Measurements from ENCODE around the gene C2orf76. TPM values are rescaled to one million over a fixed set of nuclear protein-coding genes. Genes with fewer than 3 reads are reported as not detected.
A peak's percentile ranks its signal among the peaks of the same experiment; 100 is the strongest.

Gene C2orf76
- total RNA-seq, 2 experiments from 2014 or later: 15.4 to 17.7 TPM

DNA sequence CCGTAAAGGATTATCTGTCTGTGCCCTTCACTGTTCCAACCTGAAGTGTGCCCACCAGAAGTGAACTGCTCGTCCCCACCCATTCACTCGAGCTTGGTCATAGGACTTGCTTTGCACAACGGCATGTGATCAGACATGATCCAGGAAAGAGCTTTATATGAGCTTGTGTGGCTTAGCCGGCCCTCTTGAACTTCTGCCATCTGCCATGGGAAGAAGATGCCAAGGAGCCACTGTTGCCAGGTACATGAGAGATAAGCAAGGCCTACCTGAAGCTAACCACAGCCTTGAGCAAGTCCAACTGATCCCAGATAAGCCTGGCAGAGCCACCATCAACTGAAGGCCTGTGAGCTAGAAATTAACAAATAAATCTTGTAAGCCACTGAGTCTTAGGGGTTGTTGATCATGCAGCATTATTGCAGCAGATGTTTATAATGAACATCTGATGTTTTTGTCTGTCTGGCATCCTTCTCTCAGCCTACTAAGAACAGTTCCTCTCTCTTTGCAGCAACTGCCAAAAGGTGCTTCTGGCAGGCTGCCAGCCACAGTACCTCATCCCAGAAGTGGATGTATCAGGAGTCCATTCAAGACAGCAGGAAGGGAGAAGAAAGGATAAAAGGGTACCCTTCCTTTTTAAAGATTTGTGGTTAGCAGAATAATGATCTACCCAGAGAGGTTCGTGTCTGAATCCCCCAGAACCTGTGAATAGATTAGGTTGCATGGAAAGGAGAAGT, 16.9 kb upstream of the C2orf76 start:
- Histone ChIP-seq H3K27ac (ENCODE audit: low read depth, low read length, poor library complexity, severe bottlenecking) (peak overlapping the region; percentile 27), H3K9me2 (ENCODE audit: insufficient read depth, low read length) (no peaks in the 10 kb centered on the region), H3K4me1 (ENCODE audit: insufficient read depth, low read length, poor library complexity, severe bottlenecking) (peaks cover 35% of the 10 kb centered on the region), H3K4me3 (ENCODE audit: low read depth, low read length, poor library complexity, severe bottlenecking) (no peak overlapping the region), H3K4me2 (ENCODE audit: low read length) (peak overlapping the region; percentile 35), H3K36me3 (ENCODE audit: insufficient read depth, low read length) (no peaks in the 10 kb centered on the region; the same call in 1 of the 2 replicates), H4K20me1 (ENCODE audit: insufficient read depth, low read length) (no peaks in the 10 kb centered on the region), H2AFZ (ENCODE audit: low read length) (peak overlapping the region; percentile 13; the same call in 1 of the 2 replicates), H3K79me2 (ENCODE audit: insufficient read depth, low read depth, low read length) (no peaks in the 10 kb centered on the region), H3K9me3 (ENCODE audit: low read length) (no peaks in the 10 kb centered on the region)
- TF ChIP-seq, protein P1, sequence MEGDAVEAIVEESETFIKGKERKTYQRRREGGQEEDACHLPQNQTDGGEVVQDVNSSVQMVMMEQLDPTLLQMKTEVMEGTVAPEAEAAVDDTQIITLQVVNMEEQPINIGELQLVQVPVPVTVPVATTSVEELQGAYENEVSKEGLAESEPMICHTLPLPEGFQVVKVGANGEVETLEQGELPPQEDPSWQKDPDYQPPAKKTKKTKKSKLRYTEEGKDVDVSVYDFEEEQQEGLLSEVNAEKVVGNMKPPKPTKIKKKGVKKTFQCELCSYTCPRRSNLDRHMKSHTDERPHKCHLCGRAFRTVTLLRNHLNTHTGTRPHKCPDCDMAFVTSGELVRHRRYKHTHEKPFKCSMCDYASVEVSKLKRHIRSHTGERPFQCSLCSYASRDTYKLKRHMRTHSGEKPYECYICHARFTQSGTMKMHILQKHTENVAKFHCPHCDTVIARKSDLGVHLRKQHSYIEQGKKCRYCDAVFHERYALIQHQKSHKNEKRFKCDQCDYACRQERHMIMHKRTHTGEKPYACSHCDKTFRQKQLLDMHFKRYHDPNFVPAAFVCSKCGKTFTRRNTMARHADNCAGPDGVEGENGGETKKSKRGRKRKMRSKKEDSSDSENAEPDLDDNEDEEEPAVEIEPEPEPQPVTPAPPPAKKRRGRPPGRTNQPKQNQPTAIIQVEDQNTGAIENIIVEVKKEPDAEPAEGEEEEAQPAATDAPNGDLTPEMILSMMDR (conservative IDR thresholded peaks at IDR 0.05; ENCODE audit: low read length): no peak
- TF ChIP-seq EZH2phosphoT487 (IDR thresholded peaks at IDR 0.05; ENCODE audit: borderline replicate concordance, low read depth, low read length): no peak
- DNase-seq (ENCODE audit: low spot score): peak; percentile 56
- POLR2A ChIA-PET: interaction anchor here (0.7 to 1.3 kb wide), 6 partner anchors 9 to 295 kb away, joined by 3 to 4 read pairs (median 3); partner anchors contain the start of gene TMEM177
- intact Hi-C loops (cut with micrococcal nuclease; ENCODE audit: unreplicated experiment): no loop called here
- no TSS peak for BruUV-seq (replicated peaks)
- CTCF ChIA-PET (ENCODE audit: unreplicated experiment): interaction anchor here (0.6 kb wide), 1 partner anchor 80 kb away, joined by 4 read pairs; no protein-coding TSS in a partner anchor

DNA sequence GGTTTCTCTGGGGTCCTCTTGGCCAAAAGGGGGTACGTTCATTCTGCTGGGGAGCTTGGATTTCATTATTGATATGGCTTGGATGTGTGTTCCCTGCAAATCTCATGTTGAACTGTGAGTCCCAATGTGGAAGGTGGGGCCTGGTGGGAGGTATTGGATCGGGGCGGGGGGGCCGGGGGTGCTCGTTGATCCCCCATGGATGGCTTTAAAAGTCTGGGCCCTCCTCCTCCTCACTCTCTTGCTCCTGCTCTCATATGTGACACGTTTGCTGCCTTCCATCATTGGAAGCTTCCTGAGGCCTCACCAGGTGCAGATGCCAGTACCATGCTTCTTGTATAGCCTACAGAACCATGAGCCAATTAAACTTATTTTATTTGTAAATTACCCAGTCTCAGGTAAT, 11.9 kb upstream of the C2orf76 start:
- POLR2A ChIA-PET: interaction anchor here (0.6 to 1.8 kb wide), 4 partner anchors 8 to 34 kb away, joined by 4 read pairs; no protein-coding TSS in a partner anchor
- Histone ChIP-seq H3K27ac (ENCODE audit: low read depth, low read length, poor library complexity, severe bottlenecking) (no peak overlapping the region), H3K4me1 (ENCODE audit: insufficient read depth, low read length, poor library complexity, severe bottlenecking) (peaks cover 17% of the 10 kb centered on the region), H2AFZ (ENCODE audit: low read length) (no peak overlapping the region), H4K20me1 (ENCODE audit: insufficient read depth, low read length) (no peaks in the 10 kb centered on the region), H3K9me3 (ENCODE audit: low read length) (peaks cover 1% of the 10 kb centered on the region; the same call in 1 of the 2 replicates), H3K36me3 (ENCODE audit: insufficient read depth, low read length) (peaks cover 15% of the 10 kb centered on the region), H3K4me3 (ENCODE audit: low read depth, low read length, poor library complexity, severe bottlenecking) (no peak overlapping the region), H3K9me2 (ENCODE audit: insufficient read depth, low read length) (no peaks in the 10 kb centered on the region), H3K4me2 (ENCODE audit: low read length) (no peak overlapping the region), H3K79me2 (ENCODE audit: insufficient read depth, low read depth, low read length) (no peaks in the 10 kb centered on the region)
- CTCF ChIA-PET (ENCODE audit: unreplicated experiment): no interaction called here
- no peak for DNase-seq (ENCODE audit: low spot score)
- TF ChIP-seq EZH2phosphoT487 (IDR thresholded peaks at IDR 0.05; ENCODE audit: borderline replicate concordance, low read depth, low read length): no peak
- TF ChIP-seq, protein P1 (conservative IDR thresholded peaks at IDR 0.05; ENCODE audit: low read length): no peak
- intact Hi-C loops (cut with micrococcal nuclease; ENCODE audit: unreplicated experiment): no loop called here
- BruUV-seq (replicated peaks): no TSS peak

DNA sequence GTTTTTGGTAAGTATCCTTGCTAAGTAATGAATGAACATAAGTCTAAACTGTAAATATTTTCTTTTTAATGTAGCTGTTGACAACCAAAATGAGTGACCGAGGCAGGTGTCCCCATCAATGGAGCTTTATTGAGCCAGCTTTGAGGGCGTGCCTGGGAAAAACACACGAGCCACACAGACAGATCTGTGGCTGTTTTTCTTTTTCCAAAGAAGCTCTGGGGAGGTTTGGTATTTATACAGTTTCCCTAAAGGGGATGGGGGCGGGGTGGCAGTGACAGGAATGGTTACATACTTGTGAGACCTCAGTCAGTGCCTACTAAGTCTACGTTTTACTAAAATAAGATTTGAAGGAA, 11.3 kb upstream of the C2orf76 start:
- H3K36me3 ChIP-seq (ENCODE audit: insufficient read depth, low read length): peaks cover 21% of the 10 kb centered on the region
- CTCF ChIA-PET (ENCODE audit: unreplicated experiment): interaction anchor here (0.6 kb wide), 1 partner anchor 522 kb away, joined by 3 read pairs; no protein-coding TSS in a partner anchor
- H3K4me1 ChIP-seq (ENCODE audit: insufficient read depth, low read length, poor library complexity, severe bottlenecking): peaks cover 12% of the 10 kb centered on the region
- DNase-seq (ENCODE audit: low spot score): no peak
- H3K9me2 ChIP-seq (ENCODE audit: insufficient read depth, low read length): no peaks in the 10 kb centered on the region
- no peak for TF ChIP-seq EZH2phosphoT487 (IDR thresholded peaks at IDR 0.05; ENCODE audit: borderline replicate concordance, low read depth, low read length)
- no TSS peak for BruUV-seq (replicated peaks)
- intact Hi-C loops (cut with micrococcal nuclease; ENCODE audit: unreplicated experiment): no loop called here
- peaks cover 7% of the 10 kb centered on the region; the same call in 1 of the 2 replicates for H3K9me3 ChIP-seq (ENCODE audit: low read length)
- no peaks in the 10 kb centered on the region for H3K79me2 ChIP-seq (ENCODE audit: insufficient read depth, low read depth, low read length)
- no peak overlapping the region for H3K4me3 ChIP-seq (ENCODE audit: low read depth, low read length, poor library complexity, severe bottlenecking)
- H3K4me2 ChIP-seq (ENCODE audit: low read length): no peak overlapping the region
- POLR2A ChIA-PET: interaction anchor here (0.6 to 1.8 kb wide), 6 partner anchors 8 to 1714 kb away, joined by 3 to 7 read pairs (median 4); partner anchors contain the start of genes C2orf76 and DBI
- H2AFZ ChIP-seq (ENCODE audit: low read length): no peak overlapping the region
- no peak overlapping the region for H3K27ac ChIP-seq (ENCODE audit: low read depth, low read length, poor library complexity, severe bottlenecking)
- no peaks in the 10 kb centered on the region for H4K20me1 ChIP-seq (ENCODE audit: insufficient read depth, low read length)
